ENCODE results near the gene ENO2.

Gene ENO2

GRCh38 chr12:6932766-6933165 lies 18.4 kb downstream of the ENO2 start:
- FAIRE-seq: no peak
- no peak for DNase-seq (ENCODE audit: insufficient read length)
- TF ChIP-seq TAF1 (IDR thresholded peaks at IDR 0.05; ENCODE audit: borderline replicate concordance, low read depth, low read length) (no peak), POLR2A (IDR thresholded peaks at IDR 0.05; ENCODE audit: low read depth, low read length) (no peak), POLR2AphosphoS5 (IDR thresholded peaks at IDR 0.05; ENCODE audit: low read depth, low read length) (no peak)

- FAIRE-seq (no peak), DNase-seq (ENCODE audit: insufficient read length) (no peak)
- TF ChIP-seq TAF1 (IDR thresholded peaks at IDR 0.05; ENCODE audit: borderline replicate concordance, low read depth, low read length): no peak
- no peak for TF ChIP-seq POLR2AphosphoS5 (IDR thresholded peaks at IDR 0.05; ENCODE audit: low read depth, low read length)
- TF ChIP-seq POLR2A (IDR thresholded peaks at IDR 0.05; ENCODE audit: low read depth, low read length): no peak
These were observed 19.7 kb downstream of the ENO2 start for GRCh38 chr12:6934110-6934509.

GRCh38 chr12:6935371-6936193 lies 21.2 kb downstream of the ENO2 start:
- TF ChIP-seq POLR2AphosphoS5 (IDR thresholded peaks at IDR 0.05; ENCODE audit: low read depth, low read length) (peak; percentile 66; the same call in 1 of the 2 replicates), TAF1 (IDR thresholded peaks at IDR 0.05; ENCODE audit: borderline replicate concordance, low read depth, low read length) (no peak), POLR2A (IDR thresholded peaks at IDR 0.05; ENCODE audit: low read depth, low read length) (no peak)
- no peak for FAIRE-seq

GRCh38 chr12:6936194-6936635 lies 21.8 kb downstream of the ENO2 start:
- peak; percentile 2; the same call in 1 of the 2 replicates for TF ChIP-seq POLR2AphosphoS5 (IDR thresholded peaks at IDR 0.05; ENCODE audit: low read depth, low read length)
- TF ChIP-seq POLR2A (IDR thresholded peaks at IDR 0.05; ENCODE audit: low read depth, low read length): no peak
- FAIRE-seq: no peak
- no peak for DNase-seq (ENCODE audit: insufficient read length)

More at GRCh38 chr12:6935371-6936193, 21.2 kb downstream of the ENO2 start:
- DNase-seq (ENCODE audit: insufficient read length): no peak

GRCh38 chr12:6936636-6937480 lies 22.5 kb downstream of the ENO2 start:
- DNase-seq (ENCODE audit: insufficient read length) (no peak), FAIRE-seq (peak; percentile 87)
- TF ChIP-seq POLR2AphosphoS5 (IDR thresholded peaks at IDR 0.05; ENCODE audit: low read depth, low read length): no peak; the same call in 1 of the 2 replicates
- TF ChIP-seq TAF1 (IDR thresholded peaks at IDR 0.05; ENCODE audit: borderline replicate concordance, low read depth, low read length): no peak
- peak; percentile 58; the same call in 1 of the 2 replicates for TF ChIP-seq POLR2A (IDR thresholded peaks at IDR 0.05; ENCODE audit: low read depth, low read length)

- peak; percentile 91 for TF ChIP-seq POLR2AphosphoS5 (IDR thresholded peaks at IDR 0.05; ENCODE audit: low read depth, low read length)
- TF ChIP-seq POLR2A (IDR thresholded peaks at IDR 0.05; ENCODE audit: low read depth, low read length): peak; percentile 95
- peak; percentile 68 for TF ChIP-seq TAF1 (IDR thresholded peaks at IDR 0.05; ENCODE audit: borderline replicate concordance, low read depth, low read length)
- DNase-seq (ENCODE audit: insufficient read length) (peak; percentile 83), FAIRE-seq (peak; percentile 100)
These were observed 23.3 kb downstream of the ENO2 start for GRCh38 chr12:6937481-6938352.

- DNase-seq (ENCODE audit: insufficient read length) (no peak), FAIRE-seq (no peak)
- peak; percentile 65 for TF ChIP-seq POLR2AphosphoS5 (IDR thresholded peaks at IDR 0.05; ENCODE audit: low read depth, low read length)
- no peak for TF ChIP-seq TAF1 (IDR thresholded peaks at IDR 0.05; ENCODE audit: borderline replicate concordance, low read depth, low read length)
These were observed 24.2 kb downstream of the ENO2 start for GRCh38 chr12:6938353-6939190.

GRCh38 chr12:6939191-6939540 lies 24.8 kb downstream of the ENO2 start:
- peak; percentile 48 for FAIRE-seq
- DNase-seq (ENCODE audit: insufficient read length): no peak
- no peak for TF ChIP-seq POLR2A (IDR thresholded peaks at IDR 0.05; ENCODE audit: low read depth, low read length)
- TF ChIP-seq TAF1 (IDR thresholded peaks at IDR 0.05; ENCODE audit: borderline replicate concordance, low read depth, low read length): no peak
- TF ChIP-seq POLR2AphosphoS5 (IDR thresholded peaks at IDR 0.05; ENCODE audit: low read depth, low read length): peak; percentile 46

GRCh38 chr12:6941267-6941666 lies 26.9 kb downstream of the ENO2 start:
- TF ChIP-seq POLR2A (IDR thresholded peaks at IDR 0.05; ENCODE audit: low read depth, low read length) (no peak), POLR2AphosphoS5 (IDR thresholded peaks at IDR 0.05; ENCODE audit: low read depth, low read length) (no peak), TAF1 (IDR thresholded peaks at IDR 0.05; ENCODE audit: borderline replicate concordance, low read depth, low read length) (no peak)
- no peak for FAIRE-seq
- no peak for DNase-seq (ENCODE audit: insufficient read length)

- TF ChIP-seq POLR2A (IDR thresholded peaks at IDR 0.05; ENCODE audit: low read depth, low read length): no peak
- TF ChIP-seq TAF1 (IDR thresholded peaks at IDR 0.05; ENCODE audit: borderline replicate concordance, low read depth, low read length): no peak
- TF ChIP-seq POLR2AphosphoS5 (IDR thresholded peaks at IDR 0.05; ENCODE audit: low read depth, low read length): no peak
- FAIRE-seq (no peak), DNase-seq (ENCODE audit: insufficient read length) (no peak)
These were observed 27.4 kb downstream of the ENO2 start for GRCh38 chr12:6941782-6942181.
